Activated CD4-positive, alpha-beta T cell treated with anti-CD3 and anti-CD28 coated beads, Interleukin-10, Interleukin-2, amounts not matched to agents 100 ng/mL and 50 ng/mL, durations not matched to agents 16 hours and 8 hours (primary cell): Measurements from ENCODE around the gene CRISP2.

ENCODE experiments used
- DNase-seq: peaks from one replicate; pipeline ENCODE4 v3.0.0-alpha.2; 2020

CRISP2 gene

GRCh38 chr6:49653438-49653837 is 59.9 kb downstream of the CRISP2 start:
- no peak for DNase-seq

DNA sequence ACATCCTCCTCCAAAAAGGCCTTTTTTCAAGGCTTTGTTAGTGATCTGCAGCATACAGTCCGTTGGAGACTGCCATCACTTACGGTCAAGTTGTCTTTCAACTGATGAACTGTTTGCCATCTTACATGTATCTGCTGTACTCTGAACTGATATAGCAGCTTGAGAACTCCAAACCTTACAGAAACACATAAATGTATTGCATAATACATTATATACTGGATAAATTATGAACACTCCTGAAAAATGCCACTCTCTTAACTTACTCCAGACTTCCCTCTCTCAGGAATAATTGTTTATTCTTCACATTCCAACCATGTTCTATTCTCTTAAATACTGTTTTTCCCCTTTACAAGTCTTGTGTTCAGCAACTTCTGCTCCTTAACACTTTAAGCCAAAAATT is 62.1 kb downstream of the CRISP2 start:
- DNase-seq = no peak

DNA sequence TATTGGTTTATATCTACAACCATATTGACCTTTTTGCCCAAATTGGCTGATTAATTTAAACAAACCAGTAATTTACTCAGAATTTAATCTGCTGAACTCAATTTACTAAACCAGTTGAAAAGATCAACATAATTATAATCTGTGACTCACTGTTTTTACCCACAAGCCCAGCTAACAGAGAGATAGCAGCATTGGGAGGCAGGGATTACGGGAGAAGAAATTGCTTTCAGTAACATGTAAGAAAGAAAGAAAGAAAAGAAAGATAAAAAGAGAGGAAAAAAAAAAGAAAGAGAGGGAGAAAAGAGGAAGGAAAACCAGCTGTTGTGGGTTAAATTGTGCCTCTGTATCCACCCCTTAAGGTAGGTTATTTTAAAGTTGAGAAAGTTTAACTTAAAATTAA is 63.4 kb downstream of the CRISP2 start:
- no peak for DNase-seq

DNA sequence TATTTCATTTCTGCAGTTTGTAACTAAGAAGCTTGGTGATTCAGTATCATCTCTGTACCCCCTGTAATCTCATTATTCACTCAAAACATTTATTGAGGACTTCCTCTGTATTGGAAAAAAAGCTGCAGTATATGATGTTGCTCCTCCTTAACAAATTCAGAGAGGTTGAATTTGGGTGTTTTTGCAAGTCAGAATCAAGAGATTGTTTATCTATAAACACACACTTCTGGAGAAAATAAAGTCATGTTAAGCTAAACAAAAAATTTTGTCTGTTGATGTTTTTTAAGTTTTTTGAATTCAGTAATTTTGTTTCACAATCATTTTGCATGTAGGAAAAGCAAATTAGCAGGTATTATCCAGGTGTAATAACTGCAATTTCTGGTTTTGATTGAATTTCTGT is 65.3 kb downstream of the CRISP2 start:
- DNase-seq = no peak

DNA sequence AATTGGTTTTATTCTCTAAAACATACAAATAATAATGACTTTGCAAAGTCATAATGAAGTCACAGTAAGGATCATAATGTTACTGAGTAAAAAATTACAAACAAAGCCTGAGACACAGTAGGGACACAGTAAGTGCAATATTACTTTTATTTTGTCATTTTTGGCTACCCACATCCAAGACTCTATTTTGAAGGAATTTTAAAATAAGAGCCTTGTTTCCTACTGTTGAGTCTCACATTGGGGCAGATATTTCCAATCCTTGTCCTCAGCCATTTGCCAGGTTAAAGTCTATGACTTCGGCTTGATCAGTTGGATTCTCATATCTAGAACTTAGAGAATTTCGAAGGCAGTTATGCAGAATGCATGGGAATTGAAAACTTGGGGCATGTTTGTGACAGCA is 65.9 kb downstream of the CRISP2 start:
- DNase-seq = no peak

- no peak for DNase-seq
Measured at GRCh38 chr6:49646942-49647341, 66.4 kb downstream of the CRISP2 start.

GRCh38 chr6:49646130-49646824 is 67.1 kb downstream of the CRISP2 start:
- DNase-seq = no peak

- no peak for DNase-seq
Measured at GRCh38 chr6:49645139-49645538, 68.2 kb downstream of the CRISP2 start.
